Measurements from ENCODE around the gene UPP1.

Gene UPP1

DNA sequence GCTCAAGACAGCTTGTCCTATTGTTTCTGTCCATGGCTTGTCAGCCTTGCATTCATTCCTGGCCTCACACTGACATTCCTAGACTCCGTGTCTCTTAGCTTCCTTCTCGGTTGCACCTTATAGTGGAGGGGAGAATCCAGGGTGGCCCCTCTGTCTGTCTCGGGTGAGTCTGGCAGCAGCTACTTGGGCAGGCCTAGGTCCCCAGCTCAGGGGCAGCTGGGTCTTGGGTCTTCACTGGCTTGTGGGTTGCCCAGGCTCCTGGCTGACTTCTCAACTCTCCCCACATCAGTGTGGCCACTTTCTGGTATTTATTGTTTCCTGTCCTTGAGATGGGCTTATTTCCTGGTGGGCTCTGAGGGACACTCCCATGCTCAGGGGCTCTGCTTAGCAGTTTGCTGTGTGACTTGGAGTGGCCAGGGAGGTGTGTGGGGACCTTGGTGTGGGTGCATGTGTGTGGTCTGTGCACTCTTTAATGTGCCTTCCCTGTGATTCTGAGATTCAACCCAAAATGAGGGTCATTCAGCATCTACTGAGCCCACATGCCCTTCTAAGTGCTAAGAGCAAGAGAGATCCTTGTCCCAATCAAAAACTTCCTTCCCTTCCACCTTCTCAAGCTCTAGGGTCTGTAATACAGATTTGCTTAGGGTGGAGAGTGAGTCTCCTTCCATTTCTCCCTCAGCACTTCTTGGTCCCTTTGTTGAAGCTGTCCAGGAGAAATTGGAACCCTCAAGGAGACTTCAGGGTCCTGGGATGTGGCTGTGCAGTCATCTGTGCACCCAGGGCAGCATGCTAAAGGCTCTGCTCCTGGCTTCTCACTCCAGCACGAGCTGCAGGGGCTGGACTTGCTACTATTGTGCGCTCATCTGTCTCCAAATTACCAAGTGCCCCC, 20.1 kb downstream of the UPP1 start:
- TF ChIP-seq, protein P1, sequence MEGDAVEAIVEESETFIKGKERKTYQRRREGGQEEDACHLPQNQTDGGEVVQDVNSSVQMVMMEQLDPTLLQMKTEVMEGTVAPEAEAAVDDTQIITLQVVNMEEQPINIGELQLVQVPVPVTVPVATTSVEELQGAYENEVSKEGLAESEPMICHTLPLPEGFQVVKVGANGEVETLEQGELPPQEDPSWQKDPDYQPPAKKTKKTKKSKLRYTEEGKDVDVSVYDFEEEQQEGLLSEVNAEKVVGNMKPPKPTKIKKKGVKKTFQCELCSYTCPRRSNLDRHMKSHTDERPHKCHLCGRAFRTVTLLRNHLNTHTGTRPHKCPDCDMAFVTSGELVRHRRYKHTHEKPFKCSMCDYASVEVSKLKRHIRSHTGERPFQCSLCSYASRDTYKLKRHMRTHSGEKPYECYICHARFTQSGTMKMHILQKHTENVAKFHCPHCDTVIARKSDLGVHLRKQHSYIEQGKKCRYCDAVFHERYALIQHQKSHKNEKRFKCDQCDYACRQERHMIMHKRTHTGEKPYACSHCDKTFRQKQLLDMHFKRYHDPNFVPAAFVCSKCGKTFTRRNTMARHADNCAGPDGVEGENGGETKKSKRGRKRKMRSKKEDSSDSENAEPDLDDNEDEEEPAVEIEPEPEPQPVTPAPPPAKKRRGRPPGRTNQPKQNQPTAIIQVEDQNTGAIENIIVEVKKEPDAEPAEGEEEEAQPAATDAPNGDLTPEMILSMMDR (conservative IDR thresholded peaks at IDR 0.05; ENCODE audit: low read length): no peak
- no peak for DNase-seq (ENCODE audit: low read depth)

DNA sequence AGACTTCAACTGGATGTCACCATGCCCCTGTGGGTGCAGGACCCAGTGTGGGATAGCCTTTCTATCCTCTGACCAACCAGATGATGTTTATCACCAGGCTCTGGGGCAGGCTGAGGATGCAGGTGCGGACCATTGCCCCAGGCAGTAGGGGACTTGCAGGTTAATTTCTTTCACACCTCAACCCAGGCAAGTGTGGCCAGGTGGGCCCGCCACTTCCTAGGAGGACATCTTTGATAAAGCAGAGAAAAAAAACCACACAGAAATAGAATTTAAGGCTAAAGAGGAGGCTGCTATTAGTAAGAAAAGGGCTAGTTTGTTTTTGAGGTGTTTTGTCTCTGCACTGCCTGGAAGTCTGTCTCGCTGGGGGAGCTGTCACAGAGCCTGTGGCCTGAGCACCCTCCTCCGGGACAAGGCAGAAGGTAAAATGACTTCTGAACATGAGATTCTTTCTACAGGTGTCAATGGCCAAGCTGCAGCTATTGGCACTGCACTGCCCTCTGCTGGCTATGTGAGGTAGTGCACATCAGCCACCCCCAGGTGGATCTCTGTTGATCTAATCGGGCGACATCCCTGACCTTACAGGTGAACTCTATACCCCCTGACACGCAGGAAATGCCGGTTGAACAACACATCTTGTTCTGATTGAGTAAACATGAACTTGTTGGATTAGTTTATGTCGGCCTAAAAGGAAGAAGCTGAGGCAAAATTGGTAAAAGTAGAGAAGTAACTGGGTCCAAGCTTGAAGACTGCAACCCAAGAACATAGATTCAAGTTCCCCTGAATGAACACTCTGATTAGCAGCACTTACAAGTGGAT, 21.0 kb downstream of the UPP1 start:
- no peak overlapping the region for H3K4me3 ChIP-seq (ENCODE audit: low read length)
- DNase-seq (ENCODE audit: low read depth): no peak
- TF ChIP-seq, protein P1 (conservative IDR thresholded peaks at IDR 0.05; ENCODE audit: low read length): peak; percentile 100

More for the DNA sequence above, 20.1 kb downstream of the UPP1 start:
- H3K4me3 ChIP-seq (ENCODE audit: low read length): no peak overlapping the region

DNA sequence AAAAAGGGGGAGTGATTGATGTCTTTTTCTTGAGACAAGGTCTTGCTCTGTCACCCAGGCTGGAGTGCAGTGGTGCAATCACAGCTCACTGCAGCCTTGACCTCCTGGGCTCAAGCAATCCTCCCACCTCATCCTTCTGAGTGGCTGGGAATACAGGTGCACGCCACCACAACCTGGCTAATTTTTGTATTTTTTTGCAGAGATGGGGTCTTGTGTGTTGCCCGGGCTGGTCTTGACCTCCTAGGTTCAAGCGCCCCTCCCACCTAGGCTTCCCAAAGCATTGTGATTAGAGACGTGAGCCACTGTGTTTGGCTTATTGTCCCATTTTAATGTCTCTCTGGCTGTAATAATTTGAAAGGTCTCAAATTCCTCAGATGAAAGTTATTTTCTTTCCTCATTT, 21.8 kb downstream of the UPP1 start:
- no peak for DNase-seq (ENCODE audit: low read depth)
- TF ChIP-seq, protein P1 (conservative IDR thresholded peaks at IDR 0.05; ENCODE audit: low read length): no peak
- no peak overlapping the region for H3K4me3 ChIP-seq (ENCODE audit: low read length)

DNA sequence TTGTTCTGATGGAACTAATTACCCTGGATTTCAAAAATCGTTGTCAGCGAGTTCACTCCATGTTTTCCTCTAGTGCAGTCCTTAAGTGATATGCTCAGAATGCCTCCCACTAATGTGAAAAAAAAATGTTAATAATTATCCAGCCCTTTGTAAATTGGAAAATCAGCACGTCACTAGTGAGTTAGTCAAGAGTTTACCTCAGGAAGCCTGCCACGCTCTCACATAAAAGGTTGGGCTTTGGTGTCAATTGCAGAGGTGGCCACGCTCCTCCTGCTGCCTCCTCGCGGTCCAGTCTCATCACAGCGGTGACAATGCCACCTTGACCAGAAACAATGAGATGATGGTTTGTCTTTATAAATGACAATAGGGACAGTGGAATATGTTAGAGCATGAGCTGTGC, 22.5 kb downstream of the UPP1 start:
- TF ChIP-seq, protein P1 (conservative IDR thresholded peaks at IDR 0.05; ENCODE audit: low read length): no peak
- DNase-seq (ENCODE audit: low read depth): no peak

DNA sequence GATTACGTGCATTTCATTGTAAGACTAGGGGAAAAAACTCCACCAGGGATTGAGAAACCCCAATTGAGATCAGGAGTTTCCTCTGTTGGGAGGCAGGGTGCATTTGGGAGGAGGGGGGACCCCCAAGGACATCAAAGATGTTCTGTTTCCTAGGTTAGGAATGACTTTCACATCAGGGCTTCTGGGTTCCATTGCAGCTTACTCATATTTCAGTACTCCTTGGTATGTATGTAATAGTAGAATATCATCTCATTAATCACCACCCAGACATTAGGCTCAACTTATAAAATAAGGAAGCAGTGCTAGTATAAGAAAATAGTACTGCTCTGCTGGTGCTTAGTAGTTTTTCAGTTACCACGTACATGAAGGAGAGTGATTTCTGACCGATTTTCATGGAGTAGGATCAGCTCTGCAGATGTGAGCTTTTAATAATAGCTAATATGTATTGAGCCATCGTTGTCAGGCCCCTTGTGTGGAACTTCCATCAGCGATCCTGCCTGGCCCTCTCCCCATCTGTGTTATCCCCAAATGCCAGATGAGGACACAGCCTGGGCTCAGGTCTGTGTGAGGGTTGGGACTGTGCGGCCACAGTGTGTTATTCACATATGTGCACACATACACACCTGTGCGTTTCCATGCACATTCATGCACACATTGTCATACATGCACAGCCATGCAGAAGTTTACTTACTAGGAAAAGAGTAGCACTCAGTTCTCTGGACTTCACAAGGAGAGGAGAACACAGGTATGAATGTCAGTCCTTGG, 23.5 kb downstream of the UPP1 start:
- peak; percentile 64 for DNase-seq (ENCODE audit: low read depth)
- H3K4me3 ChIP-seq (ENCODE audit: low read length): no peak overlapping the region
- TF ChIP-seq, protein P1 (conservative IDR thresholded peaks at IDR 0.05; ENCODE audit: low read length): no peak

More for the DNA sequence above, 22.5 kb downstream of the UPP1 start:
- no peak overlapping the region for H3K4me3 ChIP-seq (ENCODE audit: low read length)

DNA sequence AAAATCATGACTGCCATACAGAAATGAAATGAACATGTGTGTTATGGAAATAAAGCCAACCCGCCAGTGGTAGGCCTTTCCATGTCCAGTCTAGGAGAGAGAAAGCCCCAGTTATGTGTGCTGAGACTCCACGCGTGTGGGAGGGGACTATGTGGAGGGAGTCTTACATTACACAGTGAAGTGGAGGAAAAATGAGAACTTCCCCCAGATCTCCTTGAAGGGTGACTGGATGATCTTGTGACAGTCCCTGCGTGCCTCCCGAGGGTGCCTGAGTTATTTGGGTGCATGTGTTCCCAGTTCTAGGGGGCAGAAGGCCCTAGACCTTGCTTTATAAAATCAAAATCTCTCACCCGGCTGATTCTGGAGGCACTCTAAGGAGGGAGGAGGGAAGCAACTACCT, 24.2 kb downstream of the UPP1 start:
- TF ChIP-seq, protein P1 (conservative IDR thresholded peaks at IDR 0.05; ENCODE audit: low read length): no peak
- no peak overlapping the region for H3K4me3 ChIP-seq (ENCODE audit: low read length)
- DNase-seq (ENCODE audit: low read depth): no peak
